Esophagus squamous epithelium (tissue), 5 donors: ENCODE results near the gene PROSER2. TPM values are rescaled to one million over a fixed set of nuclear protein-coding genes. Genes with fewer than 3 reads are reported as not detected.

Source experiments
- DNase-seq: peaks from one replicate; lab custom pipeline; 2025; lab: John Stamatoyannopoulos, UW
- H3K27ac ChIP-seq, 4 donors: fragments of 200-600 bp; sonication (generic); one replicate each; pipeline ENCODE4 v1.5.1; 2016 to 2019; ENCODE audit warnings: mild to moderate bottlenecking in 1 of 4
- H3K27me3 ChIP-seq, 4 donors: fragments of 200-600 bp; sonication (generic); 1 replicate in 3 of 4; 2 replicates in 1 of 4; pipeline versions ENCODE4 v1.5.1 to v1.6.0; 2017 to 2021; ENCODE audit warnings: antibody characterized with exemption in 1 of 4
- H3K36me3 ChIP-seq, 3 donors: fragments of 200-600 bp; sonication (generic); one replicate each; pipeline ENCODE4 v1.5.1; 2016 to 2019
- H3K4me1 ChIP-seq, 3 donors: fragments of 200-600 bp; sonication (generic); one replicate each; pipeline ENCODE4 v1.5.1; 2017 to 2019
- H3K4me3 ChIP-seq, 4 donors: fragments of 200-600 bp; sonication (generic); 1 replicate in 3 of 4; 2 replicates in 1 of 4; pipeline ENCODE4 v1.5.1; 2016 to 2019; ENCODE audit warnings: mild to moderate bottlenecking in 2 of 4, moderate library complexity in 1 of 4
- H3K9me3 ChIP-seq, 3 donors: fragments of 200-600 bp; sonication (generic); one replicate each; pipeline ENCODE4 v1.5.1; 2016 to 2019
- CTCF ChIP-seq, 6 experiments: fragments of 450-650 bp in 4 of 6; fragments of 200-600 bp in 2 of 6; sonication (generic) in 2 of 6; IDR thresholded peaks; one replicate each; pipeline ENCODE4 v1.5.1; 2016 to 2019; ENCODE audit warnings: antibody characterized with exemption in 6 of 6, mild to moderate bottlenecking in 4 of 6, moderate library complexity in 4 of 6
- POLR2A ChIP-seq, 4 donors: fragments of 450-650 bp; IDR thresholded peaks; one replicate each; pipeline ENCODE4 v1.6.1; 2017; ENCODE audit warnings: antibody characterized with exemption in 4 of 4, mild to moderate bottlenecking in 4 of 4, moderate library complexity in 3 of 4
- WGBS, 2 donors: methylation state at CpG; one replicate each; pipeline ENCODE4 v1.1.5; 2018; 5-methylcytosine and 5-hydroxymethylcytosine counted together
- intact Hi-C: fragments of 100-400 bp; cut with DNase I; formaldehyde crosslinking; loops from one replicate; pipeline ENCODE4 v1.15.0; 2022
- total RNA-seq, 4 donors: library from RNA; depleted of rRNA; stranded (reverse); fragments of >200 nt; gene quantifications; one replicate each; pipeline ENCODE4 v1.1.0, GENCODE V29; 2016
- donor health status: DM: yes; HTN: yes; CAD: no.

The PROSER2 gene
- total RNA-seq, 4 donors from 2014 or later, result 6.4 to 15.5 (median 11.1) TPM

- H3K36me3 ChIP-seq, result no peaks in the 10 kb centered on the region
- H3K27me3 ChIP-seq, result peaks cover 0 to 8% (median 0%) of the 10 kb centered on the region in 4 donors
- H3K4me3 ChIP-seq, result no peak overlapping the region
- 50 to 57% methylated on average over 2 of the region's 2 CpGs for WGBS, 2 donors
- no peaks in the 10 kb centered on the region for H3K4me1 ChIP-seq
- no peaks in the 10 kb centered on the region for H3K9me3 ChIP-seq
- no peak for DNase-seq
- no peak for TF ChIP-seq POLR2A (IDR thresholded peaks at IDR 0.05)
- TF ChIP-seq CTCF (IDR thresholded peaks at IDR 0.05), result no peak
- intact Hi-C loops, result loop anchor here (10.0 kb wide), 1 partner anchor 195 kb away; no protein-coding TSS in a partner anchor
- no peak overlapping the region for H3K27ac ChIP-seq
These were observed 33.9 kb upstream of the PROSER2 start for GRCh38 chr10:11789306-11789705.

GRCh38 chr10:11789956-11790355, 33.2 kb upstream of the PROSER2 start:
- Histone ChIP-seq H3K4me1 (no peaks in the 10 kb centered on the region), H3K27ac (no peak overlapping the region), H3K9me3 (no peaks in the 10 kb centered on the region), H3K36me3 (no peaks in the 10 kb centered on the region), H3K4me3 (no peak overlapping the region), H3K27me3 (peaks cover 0 to 8% (median 0%) of the 10 kb centered on the region in 4 donors)
- intact Hi-C loops, result loop anchor here (10.0 kb wide), 1 partner anchor 195 kb away; no protein-coding TSS in a partner anchor
- no peak for DNase-seq
- no peak for TF ChIP-seq CTCF (IDR thresholded peaks at IDR 0.05)
- TF ChIP-seq POLR2A (IDR thresholded peaks at IDR 0.05), result no peak
- WGBS, 2 donors, result 76 to 84% methylated on average over 8 of the region's 8 CpGs

DNA sequence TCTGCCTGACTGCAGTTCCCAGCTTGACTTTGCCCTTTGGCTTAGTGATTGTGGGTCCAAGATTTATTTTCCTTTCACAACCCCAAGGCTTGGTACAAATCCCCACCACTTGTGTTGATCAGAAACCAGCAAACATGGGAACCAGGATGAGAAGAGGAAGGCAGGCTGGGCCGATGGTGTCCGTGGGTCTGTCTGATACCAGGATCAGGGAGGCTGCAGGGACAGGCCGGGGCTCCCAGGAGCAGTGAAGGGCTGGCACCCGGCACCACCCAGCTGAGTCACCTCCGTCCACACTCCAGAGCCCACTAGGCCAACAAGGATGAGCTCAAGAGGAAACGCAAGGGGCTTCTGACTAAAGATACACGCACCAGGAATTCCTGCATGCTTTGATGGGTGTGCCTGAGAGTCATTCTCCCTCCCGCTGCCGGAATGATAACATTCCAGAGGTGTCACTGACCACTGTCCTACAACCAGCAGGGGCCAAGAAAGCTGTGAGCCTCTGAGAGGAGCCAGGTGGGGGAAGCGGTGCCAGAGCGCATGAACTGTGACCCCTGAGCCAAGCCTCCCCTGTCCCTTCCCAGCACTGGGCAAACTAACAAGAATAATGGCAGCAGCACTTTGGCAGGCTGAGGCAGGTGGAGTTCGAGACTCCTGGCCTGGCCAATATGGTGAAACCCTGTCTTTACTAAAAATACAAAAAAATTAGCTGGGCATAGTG, 29.2 kb upstream of the PROSER2 start:
- WGBS, 2 donors, result 76 to 87% methylated on average over 7 to 8 of the region's 12 CpGs
- no peak for DNase-seq
- TF ChIP-seq CTCF (IDR thresholded peaks at IDR 0.05) (no peak), POLR2A (IDR thresholded peaks at IDR 0.05) (no peak)
- Histone ChIP-seq H3K36me3 (no peaks in the 10 kb centered on the region), H3K27me3 (peaks cover 0 to 8% (median 0%) of the 10 kb centered on the region in 4 donors), H3K9me3 (no peaks in the 10 kb centered on the region), H3K27ac (no peak overlapping the region), H3K4me1 (no peaks in the 10 kb centered on the region), H3K4me3 (no peak overlapping the region)
- intact Hi-C loops, result no loop called here

DNA sequence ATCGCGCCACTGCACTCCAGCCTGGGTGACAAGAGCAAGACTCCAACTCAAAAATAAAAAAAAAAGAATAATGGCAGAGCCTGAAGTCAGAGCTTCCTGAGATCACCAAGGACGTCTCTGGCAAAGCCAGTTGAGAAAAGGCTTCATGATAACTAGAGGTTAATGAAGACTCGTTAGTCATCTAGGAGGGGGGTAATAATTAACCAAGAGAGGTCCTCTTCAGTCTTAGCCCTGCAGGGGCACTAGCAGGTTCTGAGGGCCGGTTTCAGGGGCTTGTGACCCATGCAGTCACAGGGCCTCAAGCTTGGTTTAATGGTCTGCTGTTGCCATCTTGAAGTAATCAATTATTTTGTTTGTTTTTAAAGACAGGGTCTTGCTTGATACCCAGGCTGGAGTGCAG, 28.6 kb upstream of the PROSER2 start:
- Histone ChIP-seq H3K36me3 (no peaks in the 10 kb centered on the region), H3K4me1 (no peaks in the 10 kb centered on the region), H3K9me3 (no peaks in the 10 kb centered on the region), H3K27me3 (peaks cover 0 to 8% (median 0%) of the 10 kb centered on the region in 4 donors), H3K4me3 (no peak overlapping the region), H3K27ac (no peak overlapping the region)
- 81 to 92% methylated on average over 3 to 5 of the region's 5 CpGs for WGBS, 2 donors
- TF ChIP-seq POLR2A (IDR thresholded peaks at IDR 0.05) (no peak), CTCF (IDR thresholded peaks at IDR 0.05) (no peak)
- no peak for DNase-seq
- intact Hi-C loops, result no loop called here

DNA sequence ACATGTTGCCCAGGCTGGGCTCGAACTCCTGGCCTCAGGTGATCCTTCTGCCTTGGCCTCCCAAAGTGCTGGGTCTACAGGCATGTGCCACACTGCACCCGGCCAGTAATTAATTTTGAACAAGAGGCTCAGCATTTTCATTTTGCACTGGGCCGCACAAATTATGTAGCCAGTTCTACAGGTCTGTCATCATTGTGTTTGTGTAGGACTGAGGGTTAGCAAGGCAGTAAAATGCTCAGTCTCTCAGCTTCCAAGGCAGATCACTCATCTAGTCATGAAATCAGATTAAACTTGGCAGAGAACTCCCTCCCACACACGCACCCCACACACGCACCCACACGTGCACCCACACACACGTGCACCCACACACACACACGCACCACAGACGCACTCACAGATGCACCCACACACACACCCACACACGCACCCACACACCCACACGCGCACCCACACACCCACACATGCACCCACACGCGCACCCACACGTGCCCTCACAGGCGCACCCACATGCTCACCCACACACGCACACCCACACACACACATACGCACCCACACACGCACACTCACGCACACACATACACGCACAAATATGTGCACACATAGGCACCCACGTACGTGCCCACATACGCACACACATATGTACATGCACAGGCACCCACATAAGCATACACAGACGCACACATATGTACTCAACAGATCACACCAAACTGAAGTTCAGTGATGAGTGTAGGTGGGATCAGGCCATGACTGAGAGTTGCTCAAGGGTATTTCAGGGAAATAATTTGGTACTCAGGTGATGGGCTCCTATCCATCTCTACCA, 27.8 kb upstream of the PROSER2 start:
- intact Hi-C loops, result no loop called here
- WGBS, 2 donors, result 85 to 89% methylated on average over 25 of the region's 25 CpGs

More for the DNA sequence above, 27.8 kb upstream of the PROSER2 start:
- Histone ChIP-seq H3K4me3 (no peak overlapping the region), H3K27me3 (peaks cover 0 to 8% (median 0%) of the 10 kb centered on the region in 4 donors), H3K36me3 (no peaks in the 10 kb centered on the region), H3K9me3 (no peaks in the 10 kb centered on the region), H3K27ac (no peak overlapping the region), H3K4me1 (no peaks in the 10 kb centered on the region)
- TF ChIP-seq POLR2A (IDR thresholded peaks at IDR 0.05) (no peak), CTCF (IDR thresholded peaks at IDR 0.05) (no peak)
- no peak for DNase-seq
